ENCODE measurements around the gene CNGB1.

GRCh38 chr16:57941016-57941664 lies 29.8 kb downstream of the CNGB1 start:
- TF ChIP-seq CTCF (IDR thresholded peaks at IDR 0.05) (no peak), ESRRA (CRISPR knock-in tag; IDR thresholded peaks at IDR 0.05; ENCODE audit: borderline replicate concordance) (no peak), FOXP4 (CRISPR knock-in tag; IDR thresholded peaks at IDR 0.05) (no peak), NR1H2 (CRISPR knock-in tag; IDR thresholded peaks at IDR 0.05) (no peak), ETV6 (CRISPR knock-in tag; IDR thresholded peaks at IDR 0.05) (no peak)

Data from WTC11 (cell line).